ENCODE data around the gene CHAD.

Gene CHAD

DNA sequence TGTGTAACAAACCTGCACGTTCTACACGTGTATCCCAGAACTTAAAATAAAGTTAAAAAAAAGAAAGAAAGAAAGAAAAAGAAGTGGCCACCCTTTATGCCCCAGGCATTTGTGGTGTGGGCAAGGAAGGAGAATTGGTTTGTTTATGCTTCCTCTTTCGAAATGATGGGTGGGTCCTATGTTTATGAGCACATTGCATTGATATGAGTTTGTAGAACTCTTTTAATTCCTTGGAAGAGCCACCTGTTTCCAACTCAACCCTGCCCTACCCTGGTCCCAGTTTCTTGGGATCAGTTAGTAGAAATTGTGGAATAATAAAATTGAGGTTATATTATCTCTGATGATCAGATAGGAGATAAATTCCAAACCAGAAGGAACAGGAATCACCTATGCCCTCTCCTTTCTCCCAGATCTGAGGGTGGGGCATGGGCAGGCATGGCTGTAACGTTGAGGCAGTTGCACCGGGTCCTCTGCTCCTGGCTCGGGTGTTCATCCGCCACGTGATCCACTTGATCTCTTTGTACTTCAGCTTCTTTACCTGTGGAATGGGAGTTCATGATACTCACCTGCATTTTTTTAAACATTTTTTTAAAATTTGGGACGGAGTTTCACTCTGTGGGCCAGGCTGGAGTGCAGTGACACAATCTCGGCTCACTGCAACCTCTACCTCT is 15.9 kb downstream of the CHAD start:
- H3K4me3 ChIP-seq (ENCODE audit: low read length) = no peak overlapping the region
- no peaks in the 10 kb centered on the region for H3K79me2 ChIP-seq (ENCODE audit: low read length)
- no peak for DNase-seq
- no peak overlapping the region for H3K9ac ChIP-seq (ENCODE audit: low read length)
- H3K27ac ChIP-seq (ENCODE audit: low read length) = no peak overlapping the region
- no peak overlapping the region for H3K4me2 ChIP-seq (ENCODE audit: low read depth, low read length)
- no peaks in the 10 kb centered on the region for H3K9me3 ChIP-seq (replicated peaks; ENCODE audit: insufficient read depth, low read length)
- H3K36me3 ChIP-seq (replicated peaks; ENCODE audit: insufficient read depth, low read length) = no peaks in the 10 kb centered on the region
- H3K9me2 ChIP-seq (replicated peaks; ENCODE audit: insufficient read depth, low read length) = no peaks in the 10 kb centered on the region
- no peaks in the 10 kb centered on the region for H3F3A ChIP-seq (ENCODE audit: insufficient read depth, low read length)
- H4K20me1 ChIP-seq (ENCODE audit: insufficient read depth, low read length) = no peaks in the 10 kb centered on the region
- H3K27me3 ChIP-seq (replicated peaks; ENCODE audit: insufficient read depth, low read length) = no peaks in the 10 kb centered on the region
- no peaks in the 10 kb centered on the region for H3K4me1 ChIP-seq (ENCODE audit: low read length)
- TF ChIP-seq, protein P1, sequence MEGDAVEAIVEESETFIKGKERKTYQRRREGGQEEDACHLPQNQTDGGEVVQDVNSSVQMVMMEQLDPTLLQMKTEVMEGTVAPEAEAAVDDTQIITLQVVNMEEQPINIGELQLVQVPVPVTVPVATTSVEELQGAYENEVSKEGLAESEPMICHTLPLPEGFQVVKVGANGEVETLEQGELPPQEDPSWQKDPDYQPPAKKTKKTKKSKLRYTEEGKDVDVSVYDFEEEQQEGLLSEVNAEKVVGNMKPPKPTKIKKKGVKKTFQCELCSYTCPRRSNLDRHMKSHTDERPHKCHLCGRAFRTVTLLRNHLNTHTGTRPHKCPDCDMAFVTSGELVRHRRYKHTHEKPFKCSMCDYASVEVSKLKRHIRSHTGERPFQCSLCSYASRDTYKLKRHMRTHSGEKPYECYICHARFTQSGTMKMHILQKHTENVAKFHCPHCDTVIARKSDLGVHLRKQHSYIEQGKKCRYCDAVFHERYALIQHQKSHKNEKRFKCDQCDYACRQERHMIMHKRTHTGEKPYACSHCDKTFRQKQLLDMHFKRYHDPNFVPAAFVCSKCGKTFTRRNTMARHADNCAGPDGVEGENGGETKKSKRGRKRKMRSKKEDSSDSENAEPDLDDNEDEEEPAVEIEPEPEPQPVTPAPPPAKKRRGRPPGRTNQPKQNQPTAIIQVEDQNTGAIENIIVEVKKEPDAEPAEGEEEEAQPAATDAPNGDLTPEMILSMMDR (IDR thresholded peaks at IDR 0.05; ENCODE audit: low read length) = no peak
- no peak overlapping the region for H2AFZ ChIP-seq (ENCODE audit: low read length)

DNA sequence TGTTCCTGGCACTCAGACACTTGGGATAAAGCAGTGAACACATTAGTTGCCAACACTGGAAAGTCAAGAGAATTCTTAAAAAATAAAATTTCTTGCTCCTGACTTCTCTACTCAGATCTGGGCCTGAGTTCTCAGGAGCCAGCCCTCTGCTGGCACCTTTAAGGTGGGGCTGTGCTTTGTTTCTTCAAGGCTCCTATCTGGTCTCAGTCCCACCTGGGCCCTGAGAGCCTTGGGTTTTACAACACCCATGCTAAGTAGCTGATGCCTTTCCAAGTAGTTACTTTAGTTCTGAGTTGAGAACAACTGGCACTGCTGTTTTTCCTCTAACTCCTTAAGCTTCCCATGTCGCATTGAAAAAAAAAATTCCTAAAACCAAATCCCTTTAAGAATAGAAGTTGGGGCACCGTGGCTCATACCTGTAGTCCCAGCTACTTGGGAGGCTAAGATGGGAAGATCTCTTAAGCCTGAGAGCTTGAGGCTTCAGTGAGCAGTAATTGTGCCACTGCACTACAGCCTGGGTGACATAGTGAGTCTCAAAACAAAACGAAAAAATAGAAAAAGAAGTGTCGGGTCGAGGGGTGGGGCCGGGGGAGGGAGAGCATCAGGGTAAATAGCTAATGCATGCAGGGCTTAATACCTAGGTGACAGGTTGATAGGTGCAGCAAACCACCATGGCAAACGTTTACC is 16.6 kb downstream of the CHAD start:
- no peaks in the 10 kb centered on the region for H3K4me1 ChIP-seq (ENCODE audit: low read length)
- no peak overlapping the region for H2AFZ ChIP-seq (ENCODE audit: low read length)
- H3K9ac ChIP-seq (ENCODE audit: low read length) = no peak overlapping the region
- H3K9me3 ChIP-seq (replicated peaks; ENCODE audit: insufficient read depth, low read length) = no peaks in the 10 kb centered on the region
- H3K27ac ChIP-seq (ENCODE audit: low read length) = no peak overlapping the region
- H3K9me2 ChIP-seq (replicated peaks; ENCODE audit: insufficient read depth, low read length) = no peaks in the 10 kb centered on the region
- no peaks in the 10 kb centered on the region for H3K27me3 ChIP-seq (replicated peaks; ENCODE audit: insufficient read depth, low read length)
- no peak for DNase-seq
- H3F3A ChIP-seq (ENCODE audit: insufficient read depth, low read length) = no peaks in the 10 kb centered on the region
- no peaks in the 10 kb centered on the region for H4K20me1 ChIP-seq (ENCODE audit: insufficient read depth, low read length)
- no peak overlapping the region for H3K4me3 ChIP-seq (ENCODE audit: low read length)
- TF ChIP-seq, protein P1 (IDR thresholded peaks at IDR 0.05; ENCODE audit: low read length) = no peak
- TF ChIP-seq EZH2phosphoT487 (IDR thresholded peaks at IDR 0.05; ENCODE audit: low read length) (no peak), EZH2 (optimal IDR thresholded peaks at IDR 0.05; ENCODE audit: low read depth, low read length) (no peak)
- H3K4me2 ChIP-seq (ENCODE audit: low read depth, low read length) = no peak overlapping the region
- no peaks in the 10 kb centered on the region for H3K79me2 ChIP-seq (ENCODE audit: low read length)
- no peaks in the 10 kb centered on the region for H3K36me3 ChIP-seq (replicated peaks; ENCODE audit: insufficient read depth, low read length)

DNA sequence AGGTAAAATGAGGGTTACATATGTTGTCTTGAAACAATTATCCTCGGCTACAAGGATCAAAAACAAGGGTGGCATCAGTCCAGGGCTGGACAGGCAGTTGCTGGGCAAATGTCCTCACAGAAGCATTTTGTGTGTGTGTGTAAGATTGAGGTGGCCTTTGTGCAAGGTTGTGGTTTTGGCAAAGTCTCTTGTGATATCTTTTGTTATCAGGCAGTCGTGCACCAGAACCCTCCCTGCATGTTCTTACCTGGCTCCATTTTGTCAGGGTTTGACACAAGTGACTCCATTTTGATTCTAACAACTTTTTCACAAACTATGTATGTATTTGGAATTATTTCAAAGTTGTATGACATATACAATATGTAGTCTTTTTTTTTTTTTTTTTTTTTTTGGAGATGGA is 20.0 kb downstream of the CHAD start:
- H3K9me3 ChIP-seq (replicated peaks; ENCODE audit: insufficient read depth, low read length) = no peaks in the 10 kb centered on the region
- no peak overlapping the region for H3K9ac ChIP-seq (ENCODE audit: low read length)
- no peaks in the 10 kb centered on the region for H3K36me3 ChIP-seq (replicated peaks; ENCODE audit: insufficient read depth, low read length)
- H3K4me3 ChIP-seq (ENCODE audit: low read length) = no peak overlapping the region
- H4K20me1 ChIP-seq (ENCODE audit: insufficient read depth, low read length) = no peaks in the 10 kb centered on the region
- H2AFZ ChIP-seq (ENCODE audit: low read length) = no peak overlapping the region
- TF ChIP-seq EZH2phosphoT487 (IDR thresholded peaks at IDR 0.05; ENCODE audit: low read length) (no peak), EZH2 (optimal IDR thresholded peaks at IDR 0.05; ENCODE audit: low read depth, low read length) (no peak)
- TF ChIP-seq, protein P1 (IDR thresholded peaks at IDR 0.05; ENCODE audit: low read length) = no peak
- no peaks in the 10 kb centered on the region for H3K27me3 ChIP-seq (replicated peaks; ENCODE audit: insufficient read depth, low read length)
- H3K79me2 ChIP-seq (ENCODE audit: low read length) = no peaks in the 10 kb centered on the region
- H3K4me1 ChIP-seq (ENCODE audit: low read length) = no peaks in the 10 kb centered on the region
- H3F3A ChIP-seq (ENCODE audit: insufficient read depth, low read length) = no peaks in the 10 kb centered on the region
- H3K9me2 ChIP-seq (replicated peaks; ENCODE audit: insufficient read depth, low read length) = no peaks in the 10 kb centered on the region
- H3K4me2 ChIP-seq (ENCODE audit: low read depth, low read length) = no peak overlapping the region
- no peak for DNase-seq
- no peak overlapping the region for H3K27ac ChIP-seq (ENCODE audit: low read length)
